ENCODE results near the gene CDH23.

GRCh38 chr10:71616817-71617654 is 220.3 kb downstream of the CDH23 start:
- TF ChIP-seq YY1 (IDR thresholded peaks at IDR 0.05; ENCODE audit: insufficient read depth, insufficient read length): no peak
- no peak for TF ChIP-seq ZNF274 (IDR thresholded peaks at IDR 0.05; ENCODE audit: low read depth, low read length)
- no peak for TF ChIP-seq SUZ12 (IDR thresholded peaks at IDR 0.05; ENCODE audit: extremely low read depth, insufficient read depth, insufficient read length)

Measured in NT2/D1 (cell line).